Heart left ventricle (tissue), 16 donors: Measurements from ENCODE around the gene TTC17. TPM values are rescaled to one million over a fixed set of nuclear protein-coding genes. Genes with fewer than 3 reads are reported as not detected.

ENCODE experiments used
- ATAC-seq, 4 donors: fragments of 200-7000 bp; cut with Tn5 transposase; one replicate each; pipeline ENCODE4 v1.9.1; 2020 to 2022; ENCODE audit warnings: moderate library complexity in 4 of 4, mild to moderate bottlenecking in 3 of 4, moderate number of reproducible peaks in 1 of 4
- DNase-seq, 5 donors: peaks; one replicate each; pipeline ENCODE4 v3.0.0-alpha.2; 2020
- H3K27ac ChIP-seq, 12 donors: fragments of 200-600 bp; sonication (generic) in 4 of 12; one replicate each; pipeline versions ENCODE4 v1.5.0 to v1.8.0; 2016 to 2022; ENCODE audit warnings: mild to moderate bottlenecking in 2 of 12
- H3K27me3 ChIP-seq, 9 donors: fragments of 200-600 bp; sonication (generic) in 2 of 9; one replicate each; pipeline versions ENCODE4 v1.5.1 to v1.8.0; 2016 to 2022; ENCODE audit warnings: mild to moderate bottlenecking in 3 of 9
- H3K36me3 ChIP-seq, 9 donors: fragments of 200-600 bp; sonication (generic) in 2 of 9; one replicate each; pipeline versions ENCODE4 v1.5.0 to v1.8.0; 2018 to 2022; ENCODE audit warnings: mild to moderate bottlenecking in 2 of 9
- H3K4me1 ChIP-seq, 12 donors: fragments of 200-600 bp; sonication (generic) in 4 of 12; one replicate each; pipeline versions ENCODE4 v1.5.0 to v1.8.0; 2016 to 2022; ENCODE audit warnings: mild to moderate bottlenecking in 3 of 12
- H3K4me3 ChIP-seq, 12 donors: fragments of 200-600 bp; sonication (generic) in 4 of 12; one replicate each; pipeline versions ENCODE4 v1.5.0 to v1.8.0; 2017 to 2022; ENCODE audit warnings: mild to moderate bottlenecking in 9 of 12, moderate library complexity in 4 of 12
- H3K9me3 ChIP-seq, 12 donors: fragments of 200-600 bp; sonication (generic) in 4 of 12; one replicate each; pipeline versions ENCODE4 v1.5.0 to v1.8.0; 2016 to 2022; ENCODE audit warnings: mild to moderate bottlenecking in 1 of 12
- POLR2A ChIP-seq, 2 donors: fragments of 450-650 bp; IDR thresholded peaks; one replicate each; pipeline ENCODE4 v1.6.1; 2017; ENCODE audit warnings: antibody characterized with exemption in 2 of 2, mild to moderate bottlenecking in 2 of 2, moderate library complexity in 2 of 2
- WGBS, 4 donors: extraction: QIAGEN DNeasy Blood & Tissue Kit in 2 of 4; methylation state at CpG; one replicate each; pipeline versions ENCODE4 v1.1.5 to v1.1.7; 2013 to 2018; 5-methylcytosine and 5-hydroxymethylcytosine counted together
- intact Hi-C, 10 donors: fragments of 100-400 bp; cut with DNase I; formaldehyde crosslinking; loops; one replicate each; pipeline versions ENCODE4 v1.11.1 to v1.14.2; 2022
- polyA plus RNA-seq, 2 donors: library from polyadenylated mRNA; stranded (reverse); fragments of 200-250 nt; gene quantifications; one replicate each; pipeline ENCODE4 v1.2.3, GENCODE V29; 2013
- total RNA-seq, 9 donors: library from RNA; depleted of rRNA in 2 of 9; stranded (reverse); fragments of >200 nt in 2 of 9; fragmentation: NEBNext Ultra II Directional in 3 of 9; extraction: Animal tissue kit (Norgen Biotek cat#: 25700) in 3 of 9; gene quantifications; one replicate each; pipeline versions ENCODE4 v1.1.0 to v1.2.4, GENCODE V29; 2016 to 2023
- TF ChIP-seq, protein P1 (sequence below), 12 donors: fragments of 200-600 bp; sonication (generic) in 4 of 12; IDR thresholded peaks; one replicate each; pipeline versions ENCODE4 v1.5.0 to v1.8.0; 2018 to 2022; ENCODE audit warnings: antibody characterized with exemption in 12 of 12, mild to moderate bottlenecking in 5 of 12
- donor health status: ischemic (EF 13 %, LVEDD 7.1; RV severe dilation, severe dysfunction).
- donor health status: healthy with polysubstance abuse.
- donor health status: DM: no; HTN: yes; CAD: no.
- donor health status: DM: no; HTN: no; CAD: no.
- donor health status: ischemic (EF 25% LVEDD 6.9; RV normal size, moderate dysfunction).
- donor health status: ischemic (EF 25% LVEDD 5.7; RV mildly dilated, moderate dysfunction).
- donor health status: healthy.
- donor health status: DM: yes; HTN: yes; CAD: no.
- donor health status: ischemic (EF 35%, LVEDD 5.7; RV mildly dilated, moderate dysfunction).
- donor health status: nonischemic (EF 11% LVEDD 7.7; RV severe dilation, severe dysfunction).
- donor health status: DM: yes; HTN: yes; CAD: no.
- donor health status: PGD.
- donor health status: ischemic (EF 29% LVEDD 5.4; RV normal size, mild dysfunction).
- donor health status: nonischemic (EF 23%, LVEDD 6.1; RV moderate dilation, normal function).

The TTC17 gene
- total and polyA plus RNA-seq, 11 donors, result 20.9 to 43.9 (median 30.2) TPM

DNA sequence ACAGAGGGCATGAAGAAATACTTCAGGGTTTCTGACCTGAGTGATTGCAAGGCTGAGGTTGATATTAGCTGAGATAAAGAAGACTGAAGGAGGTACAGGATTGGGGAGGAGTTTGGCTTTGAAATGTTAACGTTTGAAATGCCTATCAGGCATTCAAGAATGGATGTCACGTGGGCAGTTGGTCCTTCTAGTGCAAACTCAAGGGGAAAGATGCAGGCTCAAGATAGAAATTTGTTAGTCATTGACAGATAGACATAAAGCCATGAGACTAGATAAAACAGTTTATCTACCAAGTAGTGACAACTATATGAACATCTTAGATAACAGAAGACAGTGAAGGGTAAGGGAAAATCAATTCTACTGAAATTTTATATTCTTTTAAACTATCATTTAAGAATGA lies 23.1 kb downstream of the TTC17 start:
- TF ChIP-seq, protein P1, sequence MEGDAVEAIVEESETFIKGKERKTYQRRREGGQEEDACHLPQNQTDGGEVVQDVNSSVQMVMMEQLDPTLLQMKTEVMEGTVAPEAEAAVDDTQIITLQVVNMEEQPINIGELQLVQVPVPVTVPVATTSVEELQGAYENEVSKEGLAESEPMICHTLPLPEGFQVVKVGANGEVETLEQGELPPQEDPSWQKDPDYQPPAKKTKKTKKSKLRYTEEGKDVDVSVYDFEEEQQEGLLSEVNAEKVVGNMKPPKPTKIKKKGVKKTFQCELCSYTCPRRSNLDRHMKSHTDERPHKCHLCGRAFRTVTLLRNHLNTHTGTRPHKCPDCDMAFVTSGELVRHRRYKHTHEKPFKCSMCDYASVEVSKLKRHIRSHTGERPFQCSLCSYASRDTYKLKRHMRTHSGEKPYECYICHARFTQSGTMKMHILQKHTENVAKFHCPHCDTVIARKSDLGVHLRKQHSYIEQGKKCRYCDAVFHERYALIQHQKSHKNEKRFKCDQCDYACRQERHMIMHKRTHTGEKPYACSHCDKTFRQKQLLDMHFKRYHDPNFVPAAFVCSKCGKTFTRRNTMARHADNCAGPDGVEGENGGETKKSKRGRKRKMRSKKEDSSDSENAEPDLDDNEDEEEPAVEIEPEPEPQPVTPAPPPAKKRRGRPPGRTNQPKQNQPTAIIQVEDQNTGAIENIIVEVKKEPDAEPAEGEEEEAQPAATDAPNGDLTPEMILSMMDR (IDR thresholded peaks at IDR 0.05), result no peak
- TF ChIP-seq POLR2A (IDR thresholded peaks at IDR 0.05), result no peak
- intact Hi-C loops, result loop anchor here in 1 of 10 donors (10.0 kb wide), 1 partner anchor 63 kb away; no protein-coding TSS in a partner anchor
- peaks cover 0 to 65% (median 48%) of the 10 kb centered on the region in 9 donors for H3K36me3 ChIP-seq
- WGBS, 4 donors, result 57 to 68% (median 65%) methylated on average over 2 of the region's 2 CpGs
- no peak overlapping the region for H3K4me3 ChIP-seq
- DNase-seq (no peak), ATAC-seq (no peak)
- H3K27ac ChIP-seq, result no peak overlapping the region
- H3K27me3 ChIP-seq, result no peaks in the 10 kb centered on the region
- peaks cover 0 to 21% (median 0%) of the 10 kb centered on the region in 12 donors for H3K4me1 ChIP-seq
- H3K9me3 ChIP-seq, result no peaks in the 10 kb centered on the region

DNA sequence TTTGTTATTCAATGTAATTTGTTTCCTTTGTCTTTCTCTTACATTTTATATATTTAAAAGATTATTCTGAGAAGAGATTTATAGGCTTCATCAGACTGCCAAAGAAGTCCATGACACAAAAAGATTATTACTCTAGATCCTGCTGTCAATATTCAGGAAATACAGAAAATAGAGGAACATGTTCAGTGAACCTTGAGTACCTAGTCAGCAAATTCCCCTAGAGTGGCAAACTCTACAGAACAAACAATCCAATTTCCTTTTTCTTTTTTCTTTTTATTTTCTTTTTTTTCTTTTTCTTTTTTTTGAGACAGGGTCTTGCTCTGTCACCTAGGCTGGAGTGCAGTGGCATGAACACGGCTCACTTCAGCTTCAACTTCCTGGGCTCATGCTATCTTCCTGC lies 23.9 kb downstream of the TTC17 start:
- H3K36me3 ChIP-seq, result peaks cover 0 to 73% (median 49%) of the 10 kb centered on the region in 9 donors
- TF ChIP-seq, protein P1 (IDR thresholded peaks at IDR 0.05), result no peak
- no peak for TF ChIP-seq POLR2A (IDR thresholded peaks at IDR 0.05)
- no peak for DNase-seq
- intact Hi-C loops, result loop anchor here in 1 of 10 donors (10.0 kb wide), 1 partner anchor 62 kb away; no protein-coding TSS in a partner anchor
- no peak for ATAC-seq
- no peak overlapping the region for H3K4me3 ChIP-seq
- peaks cover 0 to 14% (median 0%) of the 10 kb centered on the region in 12 donors for H3K4me1 ChIP-seq
- 87 to 93% (median 90%) methylated on average over 1 of the region's 1 CpG for WGBS, 4 donors
- no peaks in the 10 kb centered on the region for H3K27me3 ChIP-seq
- H3K27ac ChIP-seq, result no peak overlapping the region
- H3K9me3 ChIP-seq, result no peaks in the 10 kb centered on the region

DNA sequence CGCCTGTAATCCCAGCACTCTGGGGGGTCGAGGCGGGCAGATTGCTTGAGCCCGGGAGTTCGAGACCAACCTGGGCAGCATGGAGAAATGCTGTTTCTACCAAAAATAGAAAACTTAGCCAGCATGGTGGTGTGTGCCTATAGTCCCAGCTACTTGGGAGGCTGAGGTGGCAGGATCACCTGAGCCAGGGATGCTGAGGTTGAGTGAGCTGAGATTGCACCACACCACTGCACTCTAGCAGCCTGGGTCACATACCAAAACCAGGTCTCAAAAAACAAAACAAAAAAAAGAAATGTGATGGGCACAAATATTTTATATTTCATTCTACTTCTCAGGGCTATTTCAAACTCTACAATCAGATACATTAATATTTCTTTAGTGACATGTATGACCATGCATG lies 25.7 kb downstream of the TTC17 start:
- Histone ChIP-seq H3K36me3 (peaks cover 0 to 75% (median 47%) of the 10 kb centered on the region in 9 donors), H3K4me1 (peaks cover 0 to 5% (median 0%) of the 10 kb centered on the region in 12 donors), H3K9me3 (no peaks in the 10 kb centered on the region), H3K27ac (no peak overlapping the region), H3K27me3 (no peaks in the 10 kb centered on the region), H3K4me3 (no peak overlapping the region)
- WGBS, 4 donors, result 87 to 99% (median 97%) methylated on average over 5 of the region's 5 CpGs
- ATAC-seq (no peak), DNase-seq (no peak)
- TF ChIP-seq, protein P1 (IDR thresholded peaks at IDR 0.05), result no peak
- no peak for TF ChIP-seq POLR2A (IDR thresholded peaks at IDR 0.05)
- intact Hi-C loops, result loop anchor here in 1 of 10 donors (10.0 kb wide), 1 partner anchor 60 kb away; no protein-coding TSS in a partner anchor

DNA sequence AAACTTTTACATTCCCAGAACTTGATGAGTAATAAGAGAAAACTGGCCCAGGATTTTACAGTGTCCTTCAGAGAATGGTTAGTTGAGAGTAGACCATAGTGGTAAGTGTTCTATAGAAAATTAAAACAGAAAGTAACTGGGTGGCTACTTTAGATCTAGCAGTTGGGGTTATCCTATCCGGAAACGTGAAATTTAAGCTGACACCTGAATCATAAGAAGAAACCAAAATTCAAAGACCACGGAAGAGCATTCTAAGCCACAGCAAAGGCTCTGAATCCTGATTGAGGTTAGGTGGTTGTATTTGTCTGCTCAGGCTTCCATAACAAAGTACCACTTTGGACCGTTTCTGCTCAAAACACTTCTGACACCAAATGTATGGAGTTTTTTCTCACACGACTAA lies 34.0 kb downstream of the TTC17 start:
- TF ChIP-seq POLR2A (IDR thresholded peaks at IDR 0.05), result no peak
- Histone ChIP-seq H3K27ac (no peak overlapping the region), H3K36me3 (peaks cover 0 to 87% (median 65%) of the 10 kb centered on the region in 9 donors), H3K4me1 (peaks cover 0 to 12% (median 2%) of the 10 kb centered on the region in 12 donors), H3K9me3 (no peaks in the 10 kb centered on the region), H3K4me3 (no peak overlapping the region), H3K27me3 (no peaks in the 10 kb centered on the region)
- DNase-seq (no peak), ATAC-seq (no peak)
- intact Hi-C loops, result loop anchor here in 1 of 10 donors (5.0 kb wide), 1 partner anchor 55 kb away; no protein-coding TSS in a partner anchor
- 92 to 98% (median 97%) methylated on average over 5 of the region's 5 CpGs for WGBS, 4 donors
